ENCODE data around the gene CTF1.

- TF ChIP-seq CTCF (IDR thresholded peaks at IDR 0.05) (no peak), POLR2A (IDR thresholded peaks at IDR 0.05) (no peak)
Measured at GRCh38 chr16:30870904-30871303, 25.5 kb upstream of the CTF1 start.
